Prostate gland (tissue), 2 donors: ENCODE data around the gene CXCL10.

Source experiments
- CTCF ChIP-seq, 4 experiments: fragments of 200-600 bp in 2 of 4; fragments of 450-650 bp in 2 of 4; sonication (generic) in 2 of 4; IDR thresholded peaks; 1 replicate in 3 of 4; 2 replicates in 1 of 4; pipeline ENCODE4 v1.5.1; 2016 to 2019; ENCODE audit warnings: antibody characterized with exemption in 4 of 4, mild to moderate bottlenecking in 2 of 4, moderate library complexity in 2 of 4
- POLR2AphosphoS5 ChIP-seq: sonication (generic); formaldehyde crosslinking; IDR thresholded peaks from one replicate; pipeline ENCODE4 v1.6.1; 2017; ENCODE audit warnings: antibody characterized with exemption

- no peak for TF ChIP-seq CTCF (IDR thresholded peaks at IDR 0.05)
- TF ChIP-seq POLR2AphosphoS5 = no peak
These were observed 11.5 kb downstream of the CXCL10 start for GRCh38 chr4:76011700-76012387.
